ENCODE measurements around the gene STARD3. TPM values are rescaled to one million over a fixed set of nuclear protein-coding genes. Genes with fewer than 3 reads are reported as not detected.

The STARD3 gene
- total RNA-seq, 4 donors from 2014 or later, result 21.0 to 62.3 (median 26.0) TPM

- Histone ChIP-seq H3K9me3 (no peaks in the 10 kb centered on the region), H3K4me1 (no peaks in the 10 kb centered on the region), H3K27ac (no peak overlapping the region), H3K36me3 (no peaks in the 10 kb centered on the region), H3K4me3 (no peak overlapping the region), H3K27me3 (peaks cover 0 to 4% of the 10 kb centered on the region in 2 donors)
- intact Hi-C loops (cut with DNase I; ENCODE audit: low total_unique reads), result loop anchor here (5.0 to 10.0 kb wide), 2 partner anchors 65 to 133 kb away; no protein-coding TSS in a partner anchor
- no peak for TF ChIP-seq POLR2A (IDR thresholded peaks at IDR 0.05)
- TF ChIP-seq, protein P1, sequence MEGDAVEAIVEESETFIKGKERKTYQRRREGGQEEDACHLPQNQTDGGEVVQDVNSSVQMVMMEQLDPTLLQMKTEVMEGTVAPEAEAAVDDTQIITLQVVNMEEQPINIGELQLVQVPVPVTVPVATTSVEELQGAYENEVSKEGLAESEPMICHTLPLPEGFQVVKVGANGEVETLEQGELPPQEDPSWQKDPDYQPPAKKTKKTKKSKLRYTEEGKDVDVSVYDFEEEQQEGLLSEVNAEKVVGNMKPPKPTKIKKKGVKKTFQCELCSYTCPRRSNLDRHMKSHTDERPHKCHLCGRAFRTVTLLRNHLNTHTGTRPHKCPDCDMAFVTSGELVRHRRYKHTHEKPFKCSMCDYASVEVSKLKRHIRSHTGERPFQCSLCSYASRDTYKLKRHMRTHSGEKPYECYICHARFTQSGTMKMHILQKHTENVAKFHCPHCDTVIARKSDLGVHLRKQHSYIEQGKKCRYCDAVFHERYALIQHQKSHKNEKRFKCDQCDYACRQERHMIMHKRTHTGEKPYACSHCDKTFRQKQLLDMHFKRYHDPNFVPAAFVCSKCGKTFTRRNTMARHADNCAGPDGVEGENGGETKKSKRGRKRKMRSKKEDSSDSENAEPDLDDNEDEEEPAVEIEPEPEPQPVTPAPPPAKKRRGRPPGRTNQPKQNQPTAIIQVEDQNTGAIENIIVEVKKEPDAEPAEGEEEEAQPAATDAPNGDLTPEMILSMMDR (IDR thresholded peaks at IDR 0.05), result no peak
- no peak for DNase-seq
Observed at GRCh38 chr17:39619786-39620101, 17.2 kb upstream of the STARD3 start.

GRCh38 chr17:39621523-39622379 is 15.2 kb upstream of the STARD3 start:
- Histone ChIP-seq H3K27me3 (peaks cover 14 to 17% of the 10 kb centered on the region in 2 donors), H3K27ac (no peak overlapping the region), H3K4me3 (no peak overlapping the region), H3K4me1 (peaks cover 0 to 4% of the 10 kb centered on the region in 2 donors), H3K9me3 (no peaks in the 10 kb centered on the region), H3K36me3 (no peaks in the 10 kb centered on the region)
- intact Hi-C loops (cut with DNase I; ENCODE audit: low total_unique reads), result loop anchor here (5.0 to 10.0 kb wide), 2 partner anchors 67 to 131 kb away; no protein-coding TSS in a partner anchor
- peak; percentile 83 to 89 for DNase-seq
- TF ChIP-seq, protein P1 (IDR thresholded peaks at IDR 0.05), result peak; percentile 98 to 100 (median 100)
- TF ChIP-seq POLR2A (IDR thresholded peaks at IDR 0.05), result no peak

DNA sequence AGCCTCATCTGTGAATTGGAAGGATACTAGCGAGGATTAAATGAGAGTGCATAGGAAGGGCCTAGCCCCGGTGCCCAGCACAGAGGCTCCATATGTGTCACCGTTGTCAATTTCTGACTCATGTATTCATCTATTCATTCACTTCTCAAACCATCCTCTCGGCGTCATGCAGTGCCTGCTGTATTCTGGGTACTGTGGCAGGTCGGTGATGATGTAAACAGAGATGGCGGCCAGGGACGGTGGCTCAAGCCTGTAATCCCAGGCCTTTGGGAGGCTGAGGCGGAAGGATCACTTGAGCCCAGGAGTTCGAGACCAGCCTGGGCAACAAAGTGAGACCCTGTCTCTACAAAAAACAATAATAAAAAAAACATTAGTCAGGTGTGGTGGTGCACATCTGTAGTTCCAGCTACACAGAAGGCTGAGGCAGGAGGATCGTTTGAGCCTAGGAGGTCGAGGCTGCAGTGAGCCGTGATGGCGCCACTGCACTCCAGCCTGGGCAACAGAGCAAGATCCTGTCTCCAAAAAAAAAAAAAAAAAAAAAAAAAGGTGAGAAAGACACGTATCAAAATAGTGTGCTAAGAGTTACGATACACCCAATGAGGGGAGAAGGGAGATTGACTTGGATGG is 14.5 kb upstream of the STARD3 start:
- Histone ChIP-seq H3K27me3 (peaks cover 17 to 20% of the 10 kb centered on the region in 2 donors), H3K4me1 (peaks cover 0 to 11% of the 10 kb centered on the region in 2 donors), H3K4me3 (no peak overlapping the region), H3K27ac (no peak overlapping the region), H3K36me3 (no peaks in the 10 kb centered on the region), H3K9me3 (no peaks in the 10 kb centered on the region)
- TF ChIP-seq, protein P1 (IDR thresholded peaks at IDR 0.05), result no peak
- no peak for TF ChIP-seq POLR2A (IDR thresholded peaks at IDR 0.05)
- intact Hi-C loops (cut with DNase I; ENCODE audit: low total_unique reads), result loop anchor here (5.0 to 10.0 kb wide), 2 partner anchors 68 to 130 kb away; no protein-coding TSS in a partner anchor
- no peak for DNase-seq

- H3K36me3 ChIP-seq, result no peaks in the 10 kb centered on the region
- intact Hi-C loops (cut with DNase I; ENCODE audit: low total_unique reads), result loop anchor here (5.0 to 10.0 kb wide), 2 partner anchors 69 to 129 kb away; no protein-coding TSS in a partner anchor
- H3K27me3 ChIP-seq, result peaks cover 22% of the 10 kb centered on the region in 2 donors
- H3K9me3 ChIP-seq, result no peaks in the 10 kb centered on the region
- no peak overlapping the region for H3K27ac ChIP-seq
- DNase-seq, result peak; percentile 72 to 76
- no peak overlapping the region for H3K4me3 ChIP-seq
- peaks cover 0 to 13% of the 10 kb centered on the region in 2 donors for H3K4me1 ChIP-seq
- TF ChIP-seq, protein P1 (IDR thresholded peaks at IDR 0.05), result peak; percentile 83 to 90 (median 89)
- TF ChIP-seq POLR2A (IDR thresholded peaks at IDR 0.05), result no peak
Observed at GRCh38 chr17:39623356-39623950, 13.5 kb upstream of the STARD3 start.
